Endometrium (tissue), 2 donors: ENCODE data around the gene ELMO2.

ENCODE experiments used
- FAIRE-seq: peaks from 2 replicates; lab custom pipeline; 2012; peaks lifted over from hg19 to GRCh38; lab: Jason Lieb, UNC
- donor health status: control.
- donor health status: control.

ELMO2 gene

DNA sequence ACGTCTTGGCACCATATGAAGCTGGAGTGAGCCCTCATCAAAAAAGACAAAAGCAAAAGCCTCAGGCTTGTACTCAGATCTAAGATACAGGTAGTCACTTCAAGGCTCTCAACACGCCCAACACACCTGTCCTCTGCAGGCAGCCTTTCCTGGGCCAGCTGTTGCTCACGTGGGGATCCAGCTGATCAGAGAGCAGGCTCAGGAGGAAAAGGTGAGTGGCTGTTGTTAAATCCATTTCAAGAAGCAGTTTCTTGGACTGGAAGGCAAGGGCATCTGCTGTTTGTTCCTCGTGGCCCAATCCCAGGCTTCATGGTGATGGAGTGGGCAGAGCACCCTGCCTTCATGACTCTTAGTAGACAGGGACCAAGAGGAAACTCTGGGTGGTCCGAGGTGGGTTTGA, 39.6 kb downstream of the ELMO2 start:
- FAIRE-seq, result no peak

DNA sequence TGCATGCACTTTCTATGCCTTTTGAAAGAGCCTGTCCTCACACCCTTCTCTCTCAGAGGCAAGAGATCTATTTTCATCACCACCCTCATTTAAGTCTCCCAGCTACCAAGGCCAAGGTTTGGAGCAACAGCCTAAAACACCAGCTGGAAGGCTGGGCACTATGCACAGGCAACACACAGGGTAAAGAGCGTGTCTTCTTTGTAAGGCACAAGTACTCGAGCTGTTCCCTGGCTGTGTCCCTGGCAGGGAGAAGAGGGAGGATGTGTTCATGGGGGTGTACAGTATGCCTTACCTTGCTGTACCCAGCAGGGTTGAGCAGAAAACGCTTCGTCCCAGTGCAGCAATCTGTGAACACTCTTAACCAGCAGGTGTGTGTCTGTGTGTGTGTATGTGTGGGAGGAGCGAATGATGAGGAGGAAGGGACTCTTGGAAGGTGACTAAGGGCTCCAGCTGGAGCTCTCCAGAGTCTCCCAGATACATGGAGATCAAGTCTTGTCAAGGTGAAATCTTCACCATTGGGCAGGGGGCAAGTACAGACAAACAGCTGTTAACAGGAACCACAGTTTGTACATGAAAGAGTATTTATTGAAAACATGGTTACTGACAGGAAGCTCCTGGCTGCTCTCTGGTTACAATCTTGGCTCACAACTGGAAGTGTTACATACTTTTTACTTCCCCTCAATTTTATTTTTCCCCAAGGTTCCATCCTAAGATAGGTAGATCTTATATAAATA, 40.8 kb downstream of the ELMO2 start:
- no peak for FAIRE-seq

DNA sequence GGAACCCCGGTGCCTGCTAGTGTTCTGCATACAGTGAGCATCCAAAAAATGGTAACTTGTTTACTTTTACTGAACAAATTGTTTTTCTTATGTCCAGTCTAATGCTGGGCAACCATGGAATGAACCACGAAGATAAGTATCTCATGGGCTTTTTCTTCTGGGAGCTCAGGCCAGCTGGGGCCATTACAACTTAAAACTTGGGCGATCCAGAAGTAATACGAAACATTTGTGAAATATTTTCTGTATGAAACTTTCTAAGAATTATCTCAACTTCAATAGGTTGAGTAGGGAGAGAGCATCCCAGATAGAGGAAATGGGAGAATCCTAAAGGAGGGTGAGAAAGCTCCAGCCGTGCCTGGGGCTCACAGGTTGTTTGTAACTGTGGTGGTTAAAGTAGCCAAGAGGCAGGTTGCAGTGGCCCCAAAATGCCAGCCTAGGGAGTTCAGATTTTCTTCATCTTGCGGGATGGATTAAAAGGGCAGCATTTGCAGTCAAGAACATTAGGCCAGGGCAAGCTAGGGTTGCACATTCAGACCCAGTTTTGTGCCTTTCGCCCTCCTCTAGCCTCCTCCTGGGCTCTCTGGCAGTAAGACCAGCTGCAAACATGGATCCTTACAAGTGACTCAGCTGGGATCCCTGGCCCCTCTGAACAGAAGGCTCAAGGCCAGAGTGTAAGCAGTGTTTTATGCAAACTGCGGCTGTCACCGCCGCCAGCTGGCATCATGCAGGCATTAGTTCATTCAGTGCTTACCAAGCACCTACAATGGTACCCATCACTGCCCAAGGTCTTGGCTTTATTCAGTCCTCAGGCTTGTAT, 41.5 kb downstream of the ELMO2 start:
- no peak for FAIRE-seq

DNA sequence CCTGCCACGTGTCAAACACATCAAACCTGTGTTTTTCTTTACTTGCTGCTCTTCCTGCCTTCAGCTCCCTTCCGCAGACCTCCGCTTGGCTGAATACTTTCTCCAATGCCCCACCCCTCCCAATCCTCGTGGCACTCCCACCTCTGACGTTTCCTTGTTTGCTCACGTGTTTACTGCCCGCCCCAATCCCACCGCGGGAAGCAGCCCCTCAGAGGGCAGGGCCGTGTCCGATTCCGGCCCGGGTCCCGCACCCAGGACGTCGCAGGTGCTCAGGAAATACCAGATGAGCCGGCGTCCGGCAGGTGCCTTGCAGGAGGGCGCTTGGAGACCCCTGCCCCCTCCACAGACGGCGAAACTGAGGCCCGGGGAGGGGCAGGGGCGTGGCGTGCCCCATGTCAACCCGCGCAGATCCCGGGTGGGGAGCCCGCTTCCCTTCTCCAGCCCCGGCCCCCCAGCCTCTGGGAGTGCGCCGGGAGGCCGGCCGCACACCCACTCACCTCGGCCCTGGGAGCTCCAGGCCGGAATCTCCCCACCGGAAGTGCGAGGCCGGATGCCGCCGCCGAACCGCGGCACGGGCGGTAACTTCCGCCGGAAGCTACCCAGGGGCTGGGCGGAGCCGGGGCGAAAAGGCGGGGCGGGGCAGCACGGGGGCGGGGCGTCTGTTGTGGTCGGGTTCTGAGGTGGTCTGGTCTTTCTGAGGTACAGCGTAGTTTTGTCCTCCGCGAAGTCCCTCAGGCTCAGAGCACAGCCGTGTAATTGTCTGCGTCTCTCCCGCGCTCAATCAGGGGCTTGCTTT, 42.3 kb downstream of the ELMO2 start:
- FAIRE-seq, result peak; percentile 18

DNA sequence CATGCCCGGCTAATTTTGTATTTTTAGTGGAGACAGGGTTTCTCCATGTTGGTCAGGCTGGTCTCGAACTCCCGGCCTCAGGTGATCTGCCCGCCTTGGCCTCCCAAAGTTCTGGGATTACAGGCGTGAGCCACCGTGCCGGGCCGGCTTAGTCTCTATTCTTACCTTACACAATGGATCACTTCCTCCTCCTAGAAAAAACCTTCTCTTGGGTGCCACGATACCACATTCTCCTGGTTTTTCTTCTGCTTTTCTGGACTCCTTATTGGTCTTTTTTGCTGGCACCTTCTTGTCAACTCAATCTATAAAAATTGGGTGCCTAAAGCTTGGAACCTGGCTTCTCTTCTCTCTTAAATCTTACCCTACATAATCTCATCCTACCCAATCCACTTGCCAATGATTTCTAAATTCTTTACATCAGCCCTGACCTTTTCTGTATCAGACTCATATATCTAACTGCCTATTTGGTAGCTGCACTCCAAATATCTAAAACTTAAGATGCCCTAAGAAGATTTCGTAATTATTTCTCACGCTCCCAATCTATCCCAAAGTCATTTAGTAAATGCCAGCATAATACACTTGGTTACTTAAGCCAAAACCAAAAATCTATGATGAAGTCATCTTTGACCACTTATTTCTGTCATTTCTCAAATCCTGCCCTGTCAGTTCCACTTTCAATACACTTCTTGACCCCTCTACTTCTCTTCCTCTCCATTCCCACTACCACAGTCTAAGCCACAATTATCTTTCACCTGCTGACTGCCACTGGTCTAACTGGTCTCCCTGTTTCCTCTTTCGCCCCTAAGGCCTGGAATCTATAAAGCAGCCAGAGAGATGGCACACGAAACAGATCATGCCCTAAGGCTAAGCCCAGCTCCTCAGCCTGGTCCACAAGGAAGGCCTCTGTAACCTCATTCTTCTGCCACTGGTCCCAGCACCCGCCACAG, 43.2 kb downstream of the ELMO2 start:
- FAIRE-seq, result no peak

DNA sequence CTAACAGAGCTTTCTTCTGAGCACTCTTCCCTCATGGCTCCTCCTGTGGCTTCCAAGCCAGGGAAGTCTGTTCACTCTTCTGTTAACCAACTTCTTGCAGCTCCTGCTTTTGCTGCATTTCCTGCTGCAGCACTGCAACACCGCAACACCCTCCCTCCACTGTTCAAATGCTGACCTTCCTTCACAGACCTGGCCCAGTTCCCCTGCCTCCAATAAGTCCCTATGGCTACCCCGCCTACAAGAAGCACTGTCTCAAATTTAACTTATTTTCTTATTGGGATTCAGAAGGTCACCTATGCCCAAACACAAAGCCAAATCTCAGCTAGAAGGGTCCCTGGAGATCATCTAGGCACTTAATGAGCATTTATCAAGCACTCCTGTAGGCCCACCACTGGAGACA, 44.6 kb downstream of the ELMO2 start:
- no peak for FAIRE-seq

DNA sequence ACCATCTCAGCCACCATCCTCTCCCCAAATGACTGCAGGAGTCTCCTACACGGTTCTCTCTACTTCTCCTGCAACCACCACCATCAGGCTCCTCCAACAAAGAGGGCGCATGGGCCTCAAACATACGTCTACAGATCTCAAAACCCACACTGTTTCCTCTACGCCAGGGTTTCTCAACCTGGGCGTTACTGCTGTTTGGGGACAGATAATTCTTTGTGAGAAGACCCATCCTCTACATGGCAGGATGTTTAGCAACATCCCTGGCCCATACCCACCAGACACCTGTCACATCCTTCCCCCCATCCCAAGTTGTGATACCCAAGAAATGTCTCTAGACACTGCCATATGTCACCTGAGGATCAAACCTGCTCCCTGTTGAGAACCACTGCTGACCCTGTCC, 45.0 kb downstream of the ELMO2 start:
- FAIRE-seq, result no peak

DNA sequence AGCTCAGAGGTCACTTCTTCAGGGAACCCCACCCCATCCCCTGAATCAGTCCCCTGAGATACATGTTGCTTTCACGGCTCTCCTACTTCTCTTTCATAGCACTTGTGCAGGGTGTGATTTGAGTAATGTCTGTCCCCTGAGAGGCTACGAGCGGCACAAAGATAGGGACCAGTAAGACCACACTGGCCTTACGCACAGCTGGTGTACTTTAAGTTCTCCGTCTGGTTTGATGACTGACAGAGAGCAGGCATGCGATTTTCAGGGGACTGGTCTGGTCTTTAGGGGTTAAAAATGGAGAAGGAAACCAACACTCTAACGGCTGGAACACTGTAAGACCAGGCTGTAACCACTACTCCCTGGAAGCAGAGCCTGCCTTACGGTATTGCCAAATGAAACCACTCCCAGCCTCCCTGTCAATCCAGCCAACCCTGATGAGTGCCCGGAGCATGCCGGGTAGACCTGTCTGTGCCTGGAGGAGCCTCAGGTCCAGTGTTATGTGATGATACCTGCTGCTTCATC, 47.1 kb downstream of the ELMO2 start:
- FAIRE-seq, result no peak

DNA sequence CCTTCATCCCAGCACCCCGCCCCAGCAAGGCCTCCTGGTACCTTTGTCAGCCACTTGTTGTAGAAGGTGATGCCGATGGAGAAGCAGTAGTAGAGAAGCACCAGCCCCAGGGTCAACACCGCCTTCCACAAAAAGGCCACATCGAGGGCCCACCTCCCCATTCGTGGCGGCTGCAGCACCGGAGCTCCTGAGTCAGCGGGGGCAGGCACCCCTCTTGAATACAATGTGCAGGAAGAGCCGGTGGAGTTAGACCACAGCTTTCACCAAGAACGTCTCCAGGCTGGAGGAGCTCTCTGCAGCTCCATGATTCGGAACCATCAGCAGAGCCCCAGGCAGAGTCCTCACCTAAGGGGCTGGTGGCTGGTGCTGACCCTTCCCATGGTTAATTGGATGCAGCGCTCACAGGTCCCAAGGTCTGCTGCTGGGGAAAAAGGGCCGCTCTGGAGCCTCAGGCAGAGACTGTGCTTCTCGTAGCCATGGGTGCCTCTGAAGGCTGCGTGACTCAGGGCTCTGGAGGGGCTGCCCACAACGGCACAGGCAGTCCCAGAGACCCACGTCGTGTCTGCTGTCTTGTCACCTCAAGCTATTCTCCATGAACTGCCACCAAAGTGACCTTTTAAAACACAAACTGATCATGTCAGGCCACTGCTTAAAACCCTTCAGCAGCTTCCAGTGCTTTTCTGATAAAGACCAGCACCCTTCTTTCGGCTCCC, 47.9 kb downstream of the ELMO2 start:
- no peak for FAIRE-seq

DNA sequence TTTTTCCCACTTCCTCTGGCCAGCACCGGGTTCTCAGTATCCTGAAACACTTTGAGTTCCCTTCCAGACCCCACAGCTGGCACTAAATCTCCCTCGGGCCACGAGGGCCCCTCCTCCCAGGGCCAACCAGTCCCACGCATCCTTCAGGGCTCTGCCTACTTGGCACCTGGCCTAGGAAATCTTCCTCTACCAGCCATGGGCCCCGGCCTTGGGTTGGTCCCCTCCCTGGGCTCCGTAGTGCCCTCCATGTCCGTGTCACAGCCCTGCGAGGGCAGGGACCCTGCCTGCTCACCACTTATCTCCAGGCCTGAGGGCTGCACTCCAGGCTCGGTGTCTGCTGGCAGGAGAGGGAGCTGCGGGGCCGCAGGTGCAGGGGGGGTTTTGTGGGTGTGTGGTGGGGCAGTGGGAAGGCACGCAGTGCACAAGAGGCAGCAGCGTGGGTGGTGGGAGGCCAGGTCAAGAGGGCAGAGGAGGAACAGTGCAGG, 49.3 kb downstream of the ELMO2 start:
- no peak for FAIRE-seq

DNA sequence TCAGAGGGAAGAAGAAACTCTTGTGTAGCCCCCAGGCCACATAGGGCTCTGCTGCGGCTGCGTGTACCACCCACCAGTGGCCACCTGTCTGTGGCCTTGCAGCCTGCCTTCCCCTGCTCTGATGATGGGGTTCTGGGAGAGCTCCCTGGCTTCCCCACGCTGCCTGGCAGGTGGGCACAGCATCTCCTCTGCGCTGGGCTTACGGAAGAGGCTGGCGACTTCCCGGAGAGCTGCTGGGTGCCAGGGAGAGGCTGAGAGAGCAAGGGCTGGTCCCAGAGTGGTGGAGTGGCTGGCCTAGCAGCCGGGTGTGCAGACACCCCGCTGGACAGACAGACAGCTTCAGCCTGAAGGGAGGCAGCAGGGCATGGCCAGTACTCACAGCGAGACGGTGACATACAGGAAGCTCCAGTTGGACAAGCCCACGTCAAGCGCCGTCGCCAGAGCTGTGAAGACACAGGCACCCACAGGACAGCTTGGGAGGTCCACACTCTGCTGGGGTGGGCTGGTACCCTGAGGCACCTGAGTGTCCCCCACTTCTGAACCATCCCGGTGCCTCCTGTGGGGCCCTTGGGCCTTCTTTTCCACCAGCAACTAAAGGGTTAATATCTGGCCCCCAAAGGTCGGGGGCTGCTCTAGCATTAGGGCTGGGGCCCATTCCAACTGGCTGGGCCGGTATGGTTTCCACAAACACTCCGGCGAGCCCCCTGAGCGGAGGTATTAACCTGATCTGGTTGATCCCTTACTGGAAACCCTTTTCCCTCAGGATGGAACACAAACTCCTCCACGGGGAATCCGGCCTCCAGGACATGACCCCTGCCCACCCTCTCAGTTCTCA, 50.0 kb downstream of the ELMO2 start:
- FAIRE-seq, result no peak

DNA sequence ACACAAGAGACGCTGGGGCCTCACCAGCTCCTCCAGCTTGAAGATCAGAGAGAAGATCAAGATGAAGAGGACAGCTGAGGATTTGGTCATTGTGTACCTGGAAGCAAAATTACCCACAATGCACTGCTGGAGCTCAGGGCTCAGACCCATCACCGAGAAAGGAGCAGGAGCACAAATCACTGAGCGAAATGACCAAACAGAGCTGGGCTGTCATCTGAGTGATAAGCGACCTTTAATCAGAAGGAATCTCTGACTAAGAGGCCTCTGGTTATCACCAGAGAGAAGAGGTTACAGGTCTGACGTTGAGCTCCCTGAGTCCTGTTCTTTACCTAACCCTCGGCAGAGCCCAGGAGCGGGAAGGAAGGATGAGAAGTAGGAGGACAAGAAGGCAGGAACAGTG, 50.6 kb downstream of the ELMO2 start:
- no peak for FAIRE-seq

DNA sequence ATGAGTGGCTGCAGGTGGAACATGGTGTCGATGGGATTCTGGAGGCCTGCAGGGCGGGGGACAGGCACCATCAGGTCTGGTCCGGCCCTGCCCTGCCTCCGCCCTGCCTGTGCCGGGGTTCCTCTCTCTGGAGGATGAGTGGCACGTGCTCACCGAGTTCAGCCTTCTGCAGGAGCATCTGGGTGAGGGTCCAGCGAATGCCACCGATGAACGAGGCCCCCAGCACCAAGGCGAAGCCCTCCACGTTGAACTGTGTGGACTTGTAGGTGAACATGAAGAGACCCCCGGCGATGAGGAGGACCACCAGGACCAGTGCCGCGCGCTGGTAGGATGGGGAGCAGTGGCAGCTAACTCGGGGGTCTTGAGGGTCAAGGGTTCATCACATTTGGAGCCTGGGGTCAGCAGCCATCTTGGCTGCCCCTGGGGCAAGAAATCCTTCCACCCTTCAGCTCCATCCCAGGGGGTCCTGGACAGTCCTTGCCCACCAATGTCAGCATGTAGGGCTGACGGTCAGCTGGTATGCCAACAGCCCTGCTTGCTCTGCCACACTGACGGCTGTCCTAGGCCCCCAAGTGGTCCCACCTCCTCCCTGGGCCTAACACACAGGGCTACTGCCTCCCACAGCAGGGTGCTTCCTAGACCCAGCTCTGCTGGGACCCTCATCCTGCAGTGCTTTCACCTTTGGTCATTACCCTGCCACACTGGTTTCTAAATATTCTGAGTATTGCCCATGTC, 51.3 kb downstream of the ELMO2 start:
- no peak for FAIRE-seq

DNA sequence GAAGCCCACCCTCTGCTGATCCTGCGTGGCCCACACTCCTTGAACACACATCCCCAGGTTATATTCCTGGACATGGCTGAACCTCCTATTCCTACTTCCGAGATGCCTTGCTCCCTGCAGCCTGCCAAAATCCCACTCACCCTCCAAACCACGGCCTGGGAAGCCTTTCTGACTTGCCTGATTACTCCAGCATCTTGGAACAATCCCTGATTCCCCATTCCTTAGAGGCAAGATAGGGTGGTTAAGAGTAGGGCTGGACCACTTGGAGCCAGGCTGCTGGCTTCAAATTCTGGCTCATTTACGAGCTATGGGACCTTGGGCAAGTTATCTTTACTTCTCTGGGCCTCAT, 52.2 kb downstream of the ELMO2 start:
- no peak for FAIRE-seq

DNA sequence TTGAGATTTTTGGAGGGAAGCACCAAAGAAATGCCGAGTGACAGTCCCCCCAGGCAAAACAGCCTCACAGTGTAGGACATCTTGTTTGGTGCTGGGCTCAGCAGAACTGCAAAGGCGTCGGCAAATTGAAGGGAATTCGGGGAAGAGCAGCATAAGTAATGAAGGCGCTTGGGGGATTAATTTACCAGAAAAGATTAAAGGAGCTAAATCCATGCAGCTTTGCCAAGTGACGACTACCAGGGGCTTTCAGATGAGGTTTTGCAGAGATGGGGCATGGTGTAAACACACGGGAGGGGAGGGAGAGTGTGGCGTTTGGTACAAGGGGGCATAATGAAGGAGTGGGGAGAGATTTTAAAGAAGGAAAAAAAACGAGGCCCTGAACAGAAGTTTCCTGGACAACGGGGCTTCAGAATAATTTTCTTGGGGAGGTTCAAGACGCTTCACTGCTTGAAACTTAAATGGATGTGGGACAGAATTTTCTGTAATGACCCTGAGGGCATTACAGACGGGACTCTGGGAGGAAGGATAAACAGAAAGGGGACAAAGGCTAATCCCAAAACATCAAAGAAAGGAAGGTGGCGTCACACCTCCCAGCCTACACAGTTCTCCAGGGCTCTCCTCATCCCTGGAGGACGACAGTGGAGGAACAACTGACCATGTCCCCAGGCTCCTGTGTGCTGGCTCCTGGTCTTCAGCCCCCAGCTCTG, 52.8 kb downstream of the ELMO2 start:
- no peak for FAIRE-seq

DNA sequence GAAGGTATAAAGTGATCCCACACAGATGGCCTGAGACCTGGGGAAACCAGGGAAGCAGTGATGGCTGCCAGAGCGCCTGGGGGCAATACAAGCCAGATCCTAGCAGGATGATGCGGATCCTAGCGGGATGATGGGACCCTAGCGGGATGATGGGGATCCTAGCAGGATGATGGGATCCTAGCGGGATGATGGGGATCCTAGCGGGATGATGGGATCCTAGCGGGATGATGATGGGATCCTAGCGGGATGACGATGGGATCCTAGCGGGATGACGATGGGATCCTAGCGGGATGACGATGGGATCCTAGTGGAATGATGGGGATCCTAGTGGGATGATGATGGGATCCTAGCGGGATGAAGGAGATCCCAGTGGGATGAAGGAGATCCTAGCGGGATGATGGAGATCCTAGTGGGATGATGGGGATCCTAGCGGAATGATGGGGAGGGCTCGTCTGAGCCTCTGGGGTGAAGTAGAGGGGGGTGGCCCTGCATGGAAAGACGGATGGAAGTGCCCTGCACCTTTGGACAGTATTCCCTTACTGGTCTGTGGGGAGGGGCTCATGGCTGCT, 54.0 kb downstream of the ELMO2 start:
- no peak for FAIRE-seq

DNA sequence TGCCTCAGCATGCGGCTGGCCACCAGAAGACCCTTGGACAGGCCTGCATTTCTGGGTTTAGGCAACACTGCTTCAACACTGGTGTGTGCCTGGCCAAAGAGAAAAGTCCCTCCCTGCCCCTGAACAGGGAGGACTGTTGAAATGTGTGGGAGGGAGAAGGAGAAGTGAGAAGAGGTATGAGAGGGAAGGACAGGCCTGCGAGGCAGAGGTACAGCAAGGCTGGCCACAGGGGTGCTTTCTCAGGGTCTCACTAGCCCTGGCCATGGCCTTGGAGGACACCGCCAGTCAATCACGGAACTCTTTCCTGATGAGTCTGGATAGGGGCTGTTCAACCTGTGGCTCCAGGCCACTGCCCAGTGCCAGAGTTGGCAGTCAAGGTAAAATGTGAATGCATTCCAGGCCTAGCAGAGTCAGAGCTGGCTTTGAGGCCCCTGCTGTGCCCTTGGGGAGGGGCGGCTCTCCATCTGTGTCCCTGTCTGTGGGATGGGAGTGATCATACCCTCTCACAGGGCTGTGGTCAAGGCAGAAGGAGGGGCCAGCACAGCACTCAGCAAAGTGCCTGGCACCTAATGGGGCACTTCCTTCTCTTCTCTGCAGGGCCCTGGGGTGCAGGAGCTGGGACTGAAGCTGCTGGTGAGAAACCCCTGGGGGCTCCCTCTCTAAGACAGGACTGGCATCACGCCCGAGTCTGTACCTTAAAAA, 54.9 kb downstream of the ELMO2 start:
- FAIRE-seq, result no peak

DNA sequence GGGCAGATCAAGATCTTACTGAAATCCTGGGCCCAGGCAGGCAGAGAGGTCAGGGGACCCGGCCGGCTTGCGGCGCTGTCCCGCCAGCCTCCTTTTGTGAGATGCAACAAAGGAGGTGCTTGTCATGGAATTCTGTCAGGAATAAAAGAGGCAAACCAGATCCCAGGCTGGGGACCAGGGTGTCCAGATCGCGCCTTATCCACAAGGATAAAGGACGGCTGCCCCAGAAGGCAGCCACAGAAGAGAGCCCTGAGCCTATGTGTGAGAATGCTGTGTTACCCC, 55.5 kb downstream of the ELMO2 start:
- FAIRE-seq, result no peak
